HEK293 (cell line): ENCODE data around the gene FOXP1.

Experiments used
- CTCF ChIA-PET: fragments of 350-600 bp; formaldehyde crosslinking; extraction: SDS; loops from one replicate; lab custom pipeline; 2021; ENCODE audit warnings: antibody characterized with exemption; lab: Yijun Ruan, JAX
- POLR2A ChIA-PET: fragments of 300-600 bp; formaldehyde crosslinking; extraction: SDS; loops from one replicate; lab custom pipeline; 2020; ENCODE audit warnings: antibody characterized with exemption, inconsistent platforms; lab: Yijun Ruan, JAX
- H3K27ac ChIP-seq: fragments of 200-500 bp; sonication (Bioruptor generic); 2 replicates; pipeline ENCODE4 v1.5.1; 2014; ENCODE audit warnings: low read depth, low read length, control low read depth, inconsistent platforms; ENCODE audit errors: extremely low read depth
- H3K36me3 ChIP-seq, 2 experiments: fragments of 200-500 bp in 1 of 2; sonication (Bioruptor generic) in 1 of 2; 1 replicate in 1 of 2; 2 replicates in 1 of 2; pipeline ENCODE4 v1.5.1; 2014 to 2017; ENCODE audit warnings: inconsistent platforms in 2 of 2, low read length in 2 of 2; ENCODE audit not compliant: control insufficient read depth in 2 of 2, insufficient read depth in 1 of 2
- H3K4me1 ChIP-seq: fragments of 200-500 bp; sonication (Bioruptor generic); 2 replicates; pipeline ENCODE4 v1.5.1; 2014; ENCODE audit warnings: mild to moderate bottlenecking, low read length, inconsistent platforms; ENCODE audit not compliant: control insufficient read depth, insufficient read depth
- H3K4me3 ChIP-seq: 2 replicates; pipeline ENCODE4 v1.5.1; 2011; ENCODE audit warnings: low read depth, mild to moderate bottlenecking, control low read depth, low read length, moderate library complexity
- H3K9me3 ChIP-seq: fragments of 200-500 bp; sonication (Bioruptor generic); 2 replicates; pipeline ENCODE4 v1.5.1; 2014; ENCODE audit warnings: low read depth, low read length, inconsistent platforms; ENCODE audit not compliant: control insufficient read depth, insufficient read depth
- KLF10 ChIP-seq: fragments of 450-650 bp; IDR thresholded peaks from 2 replicates; pipeline ENCODE4 v1.5.1; 2018; ENCODE audit warnings: missing biosample characterization, mild to moderate bottlenecking, missing genetic modification characterization
- KLF8 ChIP-seq: fragments of 450-650 bp; formaldehyde crosslinking; IDR thresholded peaks from 2 replicates; pipeline ENCODE4 v1.5.1; 2016; ENCODE audit warnings: missing biosample characterization, missing genetic modification characterization
- PATZ1 ChIP-seq: fragments of 450-650 bp; formaldehyde crosslinking; IDR thresholded peaks from 2 replicates; pipeline ENCODE4 v1.5.1; 2016; ENCODE audit warnings: missing biosample characterization, missing genetic modification characterization
- TSHZ1 ChIP-seq: fragments of 450-650 bp; formaldehyde crosslinking; IDR thresholded peaks from 2 replicates; pipeline ENCODE4 v1.5.1; 2016; ENCODE audit warnings: missing biosample characterization, missing genetic modification characterization, borderline replicate concordance
- ZFHX2 ChIP-seq: fragments of 450-650 bp; formaldehyde crosslinking; conservative IDR thresholded peaks from 2 replicates; pipeline ENCODE4 v1.5.1; 2016; ENCODE audit warnings: missing biosample characterization, missing genetic modification characterization
- ZIC2 ChIP-seq: fragments of 450-650 bp; formaldehyde crosslinking; IDR thresholded peaks from 2 replicates; pipeline ENCODE4 v1.5.1; 2016; ENCODE audit warnings: missing biosample characterization, missing genetic modification characterization
- ZNF133 ChIP-seq: fragments of 450-650 bp; formaldehyde crosslinking; IDR thresholded peaks from 2 replicates; pipeline ENCODE4 v1.5.1; 2016; ENCODE audit warnings: missing biosample characterization, missing genetic modification characterization
- ZNF155 ChIP-seq: fragments of 450-650 bp; formaldehyde crosslinking; IDR thresholded peaks from 2 replicates; pipeline ENCODE4 v1.5.1; 2016; ENCODE audit warnings: missing biosample characterization, missing genetic modification characterization
- ZNF174 ChIP-seq: fragments of 450-650 bp; formaldehyde crosslinking; IDR thresholded peaks from 2 replicates; pipeline ENCODE4 v1.5.0; 2017; ENCODE audit warnings: missing biosample characterization, mild to moderate bottlenecking, missing genetic modification characterization
- ZNF202 ChIP-seq: fragments of 450-650 bp; formaldehyde crosslinking; IDR thresholded peaks from 2 replicates; pipeline ENCODE4 v1.5.1; 2016; ENCODE audit warnings: missing biosample characterization, missing genetic modification characterization, borderline replicate concordance
- ZNF302 ChIP-seq: fragments of 450-650 bp; formaldehyde crosslinking; IDR thresholded peaks from 2 replicates; pipeline ENCODE4 v1.5.1; 2016; ENCODE audit warnings: missing biosample characterization, missing genetic modification characterization, low read depth
- ZNF341 ChIP-seq: fragments of 450-650 bp; formaldehyde crosslinking; IDR thresholded peaks from 2 replicates; pipeline ENCODE4; 2016; ENCODE audit warnings: low read depth, missing biosample characterization, missing genetic modification characterization
- ZNF426 ChIP-seq: fragments of 450-650 bp; formaldehyde crosslinking; IDR thresholded peaks from 2 replicates; pipeline ENCODE4 v1.5.1; 2017; ENCODE audit warnings: missing biosample characterization, missing genetic modification characterization, mild to moderate bottlenecking, inconsistent platforms, moderate library complexity
- ZNF48 ChIP-seq: fragments of 450-650 bp; formaldehyde crosslinking; IDR thresholded peaks from 2 replicates; pipeline ENCODE4 v1.5.1; 2016; ENCODE audit warnings: missing biosample characterization, missing genetic modification characterization
- ZNF707 ChIP-seq: fragments of 450-650 bp; formaldehyde crosslinking; IDR thresholded peaks from 2 replicates; pipeline ENCODE4 v1.5.1; 2016; ENCODE audit warnings: missing biosample characterization, missing genetic modification characterization

Gene FOXP1

GRCh38 chr3:71533588-71533987 is 49.9 kb downstream of the FOXP1 start:
- ChIA-PET CTCF (no interaction called here), POLR2A (interaction anchor here (0.6 kb wide), 1 partner anchor 432 kb away, joined by 6 read pairs; no protein-coding TSS in a partner anchor)
- no peak overlapping the region for H3K4me3 ChIP-seq
- no peaks in the 10 kb centered on the region for H3K9me3 ChIP-seq
- no peaks in the 10 kb centered on the region for H3K36me3 ChIP-seq
- H3K27ac ChIP-seq: no peak overlapping the region
- no peak for TF ChIP-seq ZNF174 (tag by site-specific recombination)
- TF ChIP-seq TSHZ1 (tag by site-specific recombination): no peak
- no peak for TF ChIP-seq KLF10 (tag by site-specific recombination)
- TF ChIP-seq ZNF302 (tag by site-specific recombination): no peak
- TF ChIP-seq ZNF48 (tag by site-specific recombination): no peak
- no peak for TF ChIP-seq ZNF341 (tag by site-specific recombination)
- TF ChIP-seq ZNF202 (tag by site-specific recombination): no peak
- no peak for TF ChIP-seq PATZ1 (tag by site-specific recombination)
- TF ChIP-seq ZNF155: no peak
- no peaks in the 10 kb centered on the region for H3K4me1 ChIP-seq

GRCh38 chr3:71532639-71533395 is 50.7 kb downstream of the FOXP1 start:
- TF ChIP-seq ZFHX2 (tag by site-specific recombination) (0 out of 2 replicates have a peak, but pooled peaks have one; percentile 7), ZNF426 (tag by site-specific recombination) (no peak)
- Histone ChIP-seq H3K36me3 (no peaks in the 10 kb centered on the region), H3K4me1 (no peaks in the 10 kb centered on the region), H3K27ac (no peak overlapping the region), H3K9me3 (no peaks in the 10 kb centered on the region), H3K4me3 (no peak overlapping the region)
- ChIA-PET CTCF (interaction anchor here (0.6 kb wide), 1 partner anchor 21 kb away, joined by 3 read pairs; no protein-coding TSS in a partner anchor), POLR2A (no interaction called here)

- Histone ChIP-seq H3K27ac (no peak overlapping the region), H3K36me3 (no peaks in the 10 kb centered on the region), H3K4me1 (no peaks in the 10 kb centered on the region), H3K4me3 (no peak overlapping the region), H3K9me3 (no peaks in the 10 kb centered on the region)
- TF ChIP-seq ZIC2 (peak; percentile 27; the same call in 1 of the 2 replicates), KLF8 (tag by site-specific recombination) (no peak), ZNF133 (tag by site-specific recombination) (no peak), ZNF707 (no peak)
- ChIA-PET POLR2A (no interaction called here), CTCF (no interaction called here)
Measured at GRCh38 chr3:71530903-71531530, 52.5 kb downstream of the FOXP1 start.
